Spleen (tissue), 7 donors: Measurements from ENCODE around the gene DUSP16.

Experiments used
- POLR2A ChIP-seq, 3 donors: fragments of 450-650 bp; IDR thresholded peaks; one replicate each; pipeline ENCODE4 v1.5.1; 2017; ENCODE audit warnings: antibody characterized with exemption in 3 of 3, mild to moderate bottlenecking in 1 of 3
- POLR2AphosphoS5 ChIP-seq, 3 donors: sonication (generic); formaldehyde crosslinking; IDR thresholded peaks; one replicate each; pipeline ENCODE4 v1.5.1; 2017; ENCODE audit warnings: antibody characterized with exemption in 3 of 3
- TF ChIP-seq, protein P1 (sequence below), 11 experiments: fragments of 200-600 bp in 7 of 11; fragments of 450-650 bp in 4 of 11; sonication (generic) in 4 of 11; IDR thresholded peaks in 8 of 11; conservative IDR thresholded peaks in 3 of 11; 1 replicate in 7 of 11; 2 replicates in 4 of 11; pipeline versions ENCODE4 v1.4.0 to v1.8.0; 2016 to 2021; ENCODE audit warnings: antibody characterized with exemption in 11 of 11, inconsistent platforms in 4 of 11, mild to moderate bottlenecking in 1 of 11
- donor health status: DM: no; HTN: no; CAD: no; lungs with moderate emphysema.
- donor health status: DM: no; HTN: no; CAD: no.
- donor health status: DM: no; HTN: no; CAD: no.

DNA sequence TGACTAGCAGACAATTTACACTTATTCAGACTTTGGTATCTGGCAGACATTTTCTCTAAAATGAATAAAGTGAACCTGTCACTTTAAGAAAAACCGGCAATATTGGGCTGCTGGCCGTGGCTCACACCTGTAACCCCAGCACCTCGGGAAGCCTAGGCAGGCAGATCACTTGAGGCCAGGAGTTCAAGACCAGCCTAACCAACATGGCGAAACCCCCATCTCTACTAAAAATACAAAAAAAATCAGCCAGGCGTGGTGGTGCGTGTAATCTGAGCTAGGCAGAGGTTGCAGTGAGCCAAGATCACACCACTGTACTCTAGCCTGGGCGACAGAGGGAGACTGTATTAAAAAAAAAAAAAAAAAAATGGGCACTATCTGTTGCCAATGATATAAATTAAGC lies 11.5 kb downstream of the DUSP16 start:
- TF ChIP-seq, protein P1, sequence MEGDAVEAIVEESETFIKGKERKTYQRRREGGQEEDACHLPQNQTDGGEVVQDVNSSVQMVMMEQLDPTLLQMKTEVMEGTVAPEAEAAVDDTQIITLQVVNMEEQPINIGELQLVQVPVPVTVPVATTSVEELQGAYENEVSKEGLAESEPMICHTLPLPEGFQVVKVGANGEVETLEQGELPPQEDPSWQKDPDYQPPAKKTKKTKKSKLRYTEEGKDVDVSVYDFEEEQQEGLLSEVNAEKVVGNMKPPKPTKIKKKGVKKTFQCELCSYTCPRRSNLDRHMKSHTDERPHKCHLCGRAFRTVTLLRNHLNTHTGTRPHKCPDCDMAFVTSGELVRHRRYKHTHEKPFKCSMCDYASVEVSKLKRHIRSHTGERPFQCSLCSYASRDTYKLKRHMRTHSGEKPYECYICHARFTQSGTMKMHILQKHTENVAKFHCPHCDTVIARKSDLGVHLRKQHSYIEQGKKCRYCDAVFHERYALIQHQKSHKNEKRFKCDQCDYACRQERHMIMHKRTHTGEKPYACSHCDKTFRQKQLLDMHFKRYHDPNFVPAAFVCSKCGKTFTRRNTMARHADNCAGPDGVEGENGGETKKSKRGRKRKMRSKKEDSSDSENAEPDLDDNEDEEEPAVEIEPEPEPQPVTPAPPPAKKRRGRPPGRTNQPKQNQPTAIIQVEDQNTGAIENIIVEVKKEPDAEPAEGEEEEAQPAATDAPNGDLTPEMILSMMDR (IDR thresholded peaks at IDR 0.05 in 8 of 11, conservative IDR thresholded peaks at IDR 0.05 in 3 of 11), result no peak
- no peak for TF ChIP-seq POLR2AphosphoS5 (IDR thresholded peaks at IDR 0.05)
- TF ChIP-seq POLR2A (IDR thresholded peaks at IDR 0.05), result no peak
